GM12873 (cell line): ENCODE results near the gene EIPR1.

Experiments used
- TF ChIP-seq, protein P1 (sequence below): IDR thresholded peaks from 2 replicates; pipeline ENCODE4 v1.5.1; 2012; ENCODE audit warnings: low read depth, mild to moderate bottlenecking, moderate library complexity, low read length, control low read depth; ENCODE audit not compliant: insufficient read depth; ENCODE audit errors: missing control alignments

The EIPR1 gene

DNA sequence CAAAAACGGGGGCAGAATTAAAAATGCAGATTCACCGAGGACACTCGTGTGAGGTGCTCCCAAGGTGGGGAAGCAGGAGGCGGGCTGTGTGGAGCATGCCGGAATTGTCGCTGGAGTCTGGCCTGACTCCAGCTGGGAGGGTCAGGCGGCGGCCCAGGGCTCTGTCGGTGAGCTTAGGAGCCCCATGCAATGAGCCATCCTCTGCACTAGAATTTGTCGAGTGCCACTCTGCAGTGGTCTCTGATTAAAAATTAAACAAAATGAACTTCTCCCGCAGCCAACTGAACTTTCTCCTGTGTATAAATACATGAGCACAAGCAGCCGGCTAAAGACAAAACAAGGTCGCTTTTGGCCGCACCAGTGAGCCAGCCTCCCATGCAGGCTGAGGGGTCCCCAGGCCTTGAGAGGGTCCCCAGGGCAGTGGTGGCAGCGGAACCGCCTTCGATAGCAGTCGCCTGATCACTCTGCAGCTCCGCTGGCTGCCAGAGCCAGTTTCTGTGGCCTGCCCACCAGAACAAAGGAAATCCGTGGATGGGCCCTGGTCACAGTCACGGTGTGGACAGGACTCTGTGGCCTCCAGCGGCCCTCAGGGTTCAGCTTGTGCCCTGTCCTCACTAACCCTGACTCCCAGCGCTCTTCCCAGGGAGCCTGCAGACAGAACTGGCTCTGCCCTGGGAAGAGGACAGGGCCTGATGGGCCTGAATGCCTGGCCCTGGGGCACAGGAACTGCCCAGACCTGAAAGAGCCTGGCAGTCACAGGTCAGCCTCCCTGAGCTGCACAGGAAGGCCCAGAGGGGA, 201.3 kb downstream of the EIPR1 start:
- TF ChIP-seq, protein P1, sequence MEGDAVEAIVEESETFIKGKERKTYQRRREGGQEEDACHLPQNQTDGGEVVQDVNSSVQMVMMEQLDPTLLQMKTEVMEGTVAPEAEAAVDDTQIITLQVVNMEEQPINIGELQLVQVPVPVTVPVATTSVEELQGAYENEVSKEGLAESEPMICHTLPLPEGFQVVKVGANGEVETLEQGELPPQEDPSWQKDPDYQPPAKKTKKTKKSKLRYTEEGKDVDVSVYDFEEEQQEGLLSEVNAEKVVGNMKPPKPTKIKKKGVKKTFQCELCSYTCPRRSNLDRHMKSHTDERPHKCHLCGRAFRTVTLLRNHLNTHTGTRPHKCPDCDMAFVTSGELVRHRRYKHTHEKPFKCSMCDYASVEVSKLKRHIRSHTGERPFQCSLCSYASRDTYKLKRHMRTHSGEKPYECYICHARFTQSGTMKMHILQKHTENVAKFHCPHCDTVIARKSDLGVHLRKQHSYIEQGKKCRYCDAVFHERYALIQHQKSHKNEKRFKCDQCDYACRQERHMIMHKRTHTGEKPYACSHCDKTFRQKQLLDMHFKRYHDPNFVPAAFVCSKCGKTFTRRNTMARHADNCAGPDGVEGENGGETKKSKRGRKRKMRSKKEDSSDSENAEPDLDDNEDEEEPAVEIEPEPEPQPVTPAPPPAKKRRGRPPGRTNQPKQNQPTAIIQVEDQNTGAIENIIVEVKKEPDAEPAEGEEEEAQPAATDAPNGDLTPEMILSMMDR: no peak

DNA sequence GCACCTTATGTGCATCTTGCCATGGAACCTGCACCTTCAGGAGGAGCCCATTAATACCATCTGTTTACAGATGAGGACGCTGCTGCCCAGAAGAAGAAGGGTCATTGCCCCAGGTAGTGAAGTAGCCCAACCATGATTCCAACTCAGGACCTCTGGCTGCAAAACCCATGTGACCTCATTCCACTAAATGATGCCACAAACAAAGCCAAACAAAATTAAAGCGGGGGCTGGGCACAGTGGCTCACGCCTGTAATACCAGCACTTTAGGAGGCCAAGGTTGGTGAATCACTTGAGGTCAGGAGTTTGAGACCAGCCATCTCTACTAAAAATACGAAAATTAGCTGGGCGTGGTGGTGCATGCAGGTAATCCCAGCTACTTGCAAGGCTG, 202.1 kb downstream of the EIPR1 start:
- TF ChIP-seq, protein P1: no peak

DNA sequence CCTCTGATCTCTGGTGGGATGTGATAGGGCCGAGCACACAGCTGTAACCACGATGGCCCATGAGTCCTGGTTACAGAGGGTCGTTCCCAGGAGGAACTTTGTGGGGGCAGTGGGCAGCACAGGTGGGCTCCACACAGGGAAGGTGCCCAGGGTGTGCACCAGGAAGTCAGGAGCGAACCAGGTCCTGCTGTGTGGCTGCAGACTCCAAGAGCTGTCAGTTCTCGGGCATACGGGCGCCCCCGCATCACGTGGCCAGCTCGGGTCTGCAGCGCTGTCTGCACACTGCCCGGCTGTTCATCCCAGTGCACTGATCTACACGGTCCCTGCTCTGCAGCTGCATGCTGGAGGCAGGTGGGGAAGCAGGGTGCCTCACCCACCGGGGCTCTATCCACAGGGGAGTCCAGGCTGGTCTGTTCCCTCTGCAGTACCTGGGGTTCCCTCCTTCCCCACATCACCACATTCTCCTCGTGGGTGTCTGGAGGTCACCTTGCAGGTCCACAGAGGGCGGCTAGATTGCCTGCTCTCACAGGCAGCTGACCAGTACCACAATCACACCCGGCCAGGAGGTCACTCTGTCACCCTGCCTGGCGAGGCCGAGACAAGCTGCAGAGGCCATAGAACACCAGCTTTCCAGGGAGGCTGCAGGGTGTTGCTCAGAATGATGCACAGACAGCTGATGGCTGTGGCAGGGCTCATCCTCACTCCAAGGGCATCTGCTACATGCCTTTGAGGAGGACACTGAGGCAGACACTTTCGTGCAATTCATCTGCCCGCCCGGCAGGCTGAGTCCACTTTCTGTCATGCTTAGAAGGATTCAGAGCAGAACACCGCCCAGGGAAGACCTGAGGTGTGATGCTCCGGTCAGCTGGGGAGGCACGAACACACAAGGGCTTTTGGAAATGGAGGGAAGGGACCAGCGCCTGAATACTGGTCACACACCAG, 202.7 kb downstream of the EIPR1 start:
- TF ChIP-seq, protein P1: no peak

DNA sequence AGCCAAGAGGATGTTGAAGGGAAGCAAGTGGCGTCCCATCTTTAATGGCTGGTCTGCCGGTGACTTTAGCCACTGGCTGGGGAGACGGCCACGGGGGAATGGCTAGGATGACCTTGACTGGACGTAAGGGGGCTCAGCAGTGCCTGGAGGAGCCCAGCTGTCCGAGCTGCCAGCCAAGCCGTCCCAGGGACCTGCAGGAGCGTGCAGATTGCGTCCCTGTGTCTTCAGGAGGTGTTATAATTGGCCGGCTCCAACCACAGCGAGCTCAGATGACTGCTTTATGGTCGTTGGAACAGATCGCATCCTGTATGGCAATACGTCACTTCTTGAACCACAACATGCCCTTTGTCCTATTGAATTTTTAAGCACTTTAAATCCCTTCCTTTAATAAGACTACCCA, 204.6 kb downstream of the EIPR1 start:
- TF ChIP-seq, protein P1: no peak

DNA sequence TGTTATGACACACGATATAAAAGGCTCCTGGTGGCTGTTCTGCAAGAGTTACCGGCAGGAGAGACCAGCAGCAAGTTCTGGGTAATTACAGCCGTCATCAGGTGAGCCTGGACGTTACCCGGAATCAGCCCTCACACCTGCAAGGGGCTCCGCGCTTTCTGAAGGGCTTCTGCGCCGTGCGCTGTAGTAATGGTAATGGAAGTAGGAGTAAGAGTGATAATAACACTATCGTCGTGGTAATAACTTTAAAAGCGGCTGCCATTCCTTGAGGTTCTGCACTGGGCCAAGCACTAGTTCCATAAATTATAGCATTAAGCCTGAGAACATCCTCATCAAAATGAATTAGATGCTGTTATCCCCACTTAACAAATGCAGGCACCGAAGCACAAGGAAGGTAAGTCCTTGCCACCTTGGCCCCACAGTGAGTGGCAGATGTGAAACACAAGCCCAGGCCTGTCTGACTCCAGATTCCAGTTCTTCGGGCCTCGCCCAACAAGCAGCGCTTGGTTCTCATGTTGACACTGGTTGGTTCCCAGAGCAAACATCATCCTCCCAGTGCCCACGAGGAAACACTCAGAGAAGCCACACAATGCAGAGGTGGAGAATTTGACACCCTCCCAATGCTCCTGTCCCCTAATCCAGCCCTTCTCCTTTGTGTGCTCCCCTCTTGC, 205.2 kb downstream of the EIPR1 start:
- TF ChIP-seq, protein P1: no peak

DNA sequence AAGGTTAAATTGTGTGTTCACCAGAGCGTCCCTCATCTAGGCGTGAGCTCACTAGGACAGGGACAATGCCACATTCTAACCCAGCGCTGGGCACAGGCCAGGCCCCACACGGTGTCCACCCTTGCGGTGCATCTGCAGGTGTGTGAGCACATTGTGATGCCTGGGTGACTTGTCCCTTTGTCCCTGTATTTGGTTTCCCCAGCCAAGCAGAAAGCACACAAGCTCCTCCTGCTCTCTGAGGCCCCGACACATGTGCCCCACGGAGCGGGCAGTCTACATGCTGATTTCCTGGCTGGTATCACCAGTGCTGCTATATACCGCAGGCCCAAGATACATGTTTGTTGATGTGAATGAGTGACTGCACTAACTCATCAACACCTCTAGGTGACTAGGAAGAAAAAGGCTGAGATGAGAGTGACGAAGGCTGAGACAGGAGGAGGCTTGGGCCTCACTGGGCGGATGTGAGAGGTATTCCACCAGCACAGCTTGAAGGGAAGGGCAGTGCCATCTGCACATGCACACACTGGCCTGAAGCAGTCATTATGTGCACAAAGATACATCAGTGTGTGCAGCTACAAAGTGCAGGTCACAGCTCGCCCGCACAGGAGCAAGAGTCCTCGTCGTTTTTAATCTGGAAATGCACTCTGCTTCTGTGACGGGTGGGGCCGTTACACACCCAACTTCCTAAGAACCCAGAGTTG, 205.9 kb downstream of the EIPR1 start:
- TF ChIP-seq, protein P1: no peak
